ENCODE measurements around the gene FAM174B. TPM values are rescaled to one million over a fixed set of nuclear protein-coding genes. Genes with fewer than 3 reads are reported as not detected.
A peak's percentile ranks its signal among the peaks of the same experiment; 100 is the strongest.

Gene FAM174B
- total RNA-seq (10 to 100 TPM in 3 of 4 donors, 1 to 10 TPM in 1; 9.5 to 22.1 (median 12.2) TPM), polyA plus RNA-seq (10 to 100 TPM in 1 of 3 donors, 1 to 10 TPM in 2; 7.6 to 12.1 (median 7.8) TPM)
- long read RNA-seq, donor 1, transcript FAM174B-201 (3 exons, 2,792 nt) = major isoform, 11 of 18 reads
- long read RNA-seq, donor 1, partial matches to known transcripts = 5 of 18 reads
- long read RNA-seq, donor 1, other reads (novel, unspliced or antisense) = 2 of 18 reads
- long read RNA-seq, donor 2, transcript FAM174B-201 (3 exons, 2,792 nt) = major isoform, 26 of 35 reads
- long read RNA-seq, donor 2, partial matches to known transcripts = 2 of 35 reads
- long read RNA-seq, donor 2, other reads (novel, unspliced or antisense) = 6 of 35 reads

DNA sequence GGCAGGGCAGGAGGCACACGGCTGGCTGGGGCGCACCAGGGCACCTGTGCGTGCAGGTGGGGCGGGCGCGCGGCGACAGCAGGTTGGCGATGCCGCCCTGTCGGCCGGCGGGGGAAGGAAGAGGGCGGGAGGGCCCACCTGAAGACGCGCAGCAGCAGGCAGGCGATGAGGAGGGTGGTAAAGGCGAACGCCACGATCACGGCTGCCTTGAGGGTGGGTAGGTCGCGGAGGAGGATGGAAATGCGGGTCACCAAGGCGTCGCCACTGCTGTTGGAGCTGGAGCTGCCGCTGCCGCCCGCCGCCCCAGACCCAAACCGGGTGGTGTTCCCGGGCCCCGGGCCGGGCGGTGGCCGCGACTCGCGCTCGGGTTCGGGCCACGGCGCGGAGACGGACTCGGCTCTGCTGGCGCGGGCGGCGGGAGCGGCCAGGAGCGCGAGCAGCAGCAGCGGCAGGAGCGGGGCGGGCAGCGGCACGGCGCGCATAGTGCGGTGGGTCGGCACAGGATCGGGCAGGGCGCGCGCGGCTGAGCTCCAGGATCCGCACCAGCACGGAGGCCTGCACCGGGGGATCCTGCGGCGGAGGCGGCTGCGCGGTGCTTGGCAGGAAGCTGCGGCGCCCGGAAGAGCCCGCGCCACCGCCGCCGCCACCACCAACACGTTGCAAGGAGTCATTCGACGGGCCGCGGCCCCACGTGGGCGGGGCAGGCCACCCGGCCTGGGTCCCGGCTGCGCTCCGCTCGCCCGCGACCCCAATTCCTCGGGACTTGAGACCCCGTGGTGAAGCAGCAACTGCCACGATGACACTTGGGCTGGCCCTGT, at the start of gene FAM174B:
FAM174B (minus strand) TSS at position 598 of the 818 bp plus-strand sequence.
- Histone ChIP-seq H3K27ac (peak within 1 kb of the TSS; percentile 60), H3K4me3 (peak within 1 kb of the TSS; percentile 73), H3K4me1 (no peaks in the 10 kb centered on the region), H3K9me3 (no peaks in the 10 kb centered on the region), H3K36me3 (ENCODE audit: insufficient read depth in 1 of 2, low read depth in 1 of 2) (no peaks in the 10 kb centered on the region), H3K27me3 (ENCODE audit: insufficient read depth in 3 of 3, low read length in 2 of 3) (peaks cover 0 to 6% (median 0%) of the 10 kb centered on the region in 3 donors)
- intact Hi-C loops (cut with DNase I) = loop anchor here in 1 of 2 donors (10.0 kb wide), 1 partner anchor 51 kb away; no protein-coding TSS in a partner anchor
- peak; percentile 87 to 95 (median 88) for ATAC-seq
- WGBS, 3 donors = 1 to 2% (median 1%) methylated on average over 35 to 100 of the region's 100 CpGs
- DNase-seq = peak; percentile 57 to 71
- TF ChIP-seq, protein P1, sequence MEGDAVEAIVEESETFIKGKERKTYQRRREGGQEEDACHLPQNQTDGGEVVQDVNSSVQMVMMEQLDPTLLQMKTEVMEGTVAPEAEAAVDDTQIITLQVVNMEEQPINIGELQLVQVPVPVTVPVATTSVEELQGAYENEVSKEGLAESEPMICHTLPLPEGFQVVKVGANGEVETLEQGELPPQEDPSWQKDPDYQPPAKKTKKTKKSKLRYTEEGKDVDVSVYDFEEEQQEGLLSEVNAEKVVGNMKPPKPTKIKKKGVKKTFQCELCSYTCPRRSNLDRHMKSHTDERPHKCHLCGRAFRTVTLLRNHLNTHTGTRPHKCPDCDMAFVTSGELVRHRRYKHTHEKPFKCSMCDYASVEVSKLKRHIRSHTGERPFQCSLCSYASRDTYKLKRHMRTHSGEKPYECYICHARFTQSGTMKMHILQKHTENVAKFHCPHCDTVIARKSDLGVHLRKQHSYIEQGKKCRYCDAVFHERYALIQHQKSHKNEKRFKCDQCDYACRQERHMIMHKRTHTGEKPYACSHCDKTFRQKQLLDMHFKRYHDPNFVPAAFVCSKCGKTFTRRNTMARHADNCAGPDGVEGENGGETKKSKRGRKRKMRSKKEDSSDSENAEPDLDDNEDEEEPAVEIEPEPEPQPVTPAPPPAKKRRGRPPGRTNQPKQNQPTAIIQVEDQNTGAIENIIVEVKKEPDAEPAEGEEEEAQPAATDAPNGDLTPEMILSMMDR (IDR thresholded peaks at IDR 0.05) = no peak

DNA sequence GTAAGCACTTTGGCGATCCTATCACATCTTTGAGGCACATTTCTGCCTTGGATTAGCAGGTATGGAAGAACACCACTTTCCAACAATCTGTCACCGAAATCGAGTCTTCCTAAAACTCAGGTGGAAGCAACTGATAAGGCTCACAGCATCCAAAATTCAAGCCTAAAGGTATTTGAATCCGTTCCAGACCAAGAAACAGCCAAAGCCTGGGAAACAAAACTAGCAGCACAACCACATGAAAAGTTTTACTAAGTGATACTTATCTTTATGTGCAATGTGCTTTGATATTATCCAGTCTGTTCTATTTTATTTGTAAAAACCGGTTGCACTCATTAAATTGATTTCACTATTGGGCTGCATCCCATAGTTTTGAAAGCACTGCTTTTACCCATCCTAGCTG, 40.5 kb upstream of the FAM174B start:
- TF ChIP-seq, protein P1 (IDR thresholded peaks at IDR 0.05) = no peak
- H3K27me3 ChIP-seq (ENCODE audit: insufficient read depth in 3 of 3, low read length in 2 of 3) = no peaks in the 10 kb centered on the region
- no peak for ATAC-seq
- H3K4me1 ChIP-seq = no peaks in the 10 kb centered on the region
- DNase-seq = no peak
- intact Hi-C loops (cut with DNase I) = no loop called here
- H3K9me3 ChIP-seq = no peaks in the 10 kb centered on the region
- no peaks in the 10 kb centered on the region for H3K36me3 ChIP-seq (ENCODE audit: insufficient read depth in 1 of 2, low read depth in 1 of 2)
- no peak overlapping the region for H3K4me3 ChIP-seq
- H3K27ac ChIP-seq = no peak overlapping the region
- 76 to 86% (median 85%) methylated on average over 5 of the region's 5 CpGs for WGBS, 3 donors

DNA sequence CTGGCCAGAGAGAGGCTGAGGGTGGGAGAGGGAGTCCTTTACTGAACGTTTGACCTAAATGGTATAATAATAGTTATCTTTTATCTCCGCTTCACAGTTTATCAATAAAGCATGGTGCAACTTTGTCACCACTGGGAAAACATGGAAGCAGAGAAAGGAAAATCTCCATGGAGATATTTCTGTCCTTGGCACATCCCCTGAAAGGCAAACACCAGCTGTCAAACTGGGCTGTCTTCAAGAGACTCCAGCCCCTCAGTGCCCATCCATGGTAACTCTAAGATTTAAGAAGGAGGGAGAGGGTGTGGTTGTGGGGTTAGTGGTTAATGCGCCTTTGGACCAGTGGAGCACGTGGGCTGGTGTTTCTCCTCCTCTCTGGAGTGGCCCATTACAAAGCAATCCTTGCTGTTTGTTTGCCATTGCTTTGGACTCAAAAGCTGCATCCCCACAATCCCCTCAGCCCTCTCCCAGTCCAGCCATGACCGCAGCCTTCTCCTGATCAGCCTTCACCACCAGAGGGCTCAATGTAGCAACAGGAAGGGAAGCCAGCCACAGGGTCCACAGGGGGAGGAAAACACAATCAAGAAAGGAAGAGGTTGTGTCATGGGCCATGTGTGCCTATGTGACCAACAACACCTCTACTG, 38.2 kb upstream of the FAM174B start:
- 59 to 68% (median 68%) methylated on average over 5 of the region's 5 CpGs for WGBS, 3 donors
- no peak for DNase-seq
- intact Hi-C loops (cut with DNase I) = no loop called here

DNA sequence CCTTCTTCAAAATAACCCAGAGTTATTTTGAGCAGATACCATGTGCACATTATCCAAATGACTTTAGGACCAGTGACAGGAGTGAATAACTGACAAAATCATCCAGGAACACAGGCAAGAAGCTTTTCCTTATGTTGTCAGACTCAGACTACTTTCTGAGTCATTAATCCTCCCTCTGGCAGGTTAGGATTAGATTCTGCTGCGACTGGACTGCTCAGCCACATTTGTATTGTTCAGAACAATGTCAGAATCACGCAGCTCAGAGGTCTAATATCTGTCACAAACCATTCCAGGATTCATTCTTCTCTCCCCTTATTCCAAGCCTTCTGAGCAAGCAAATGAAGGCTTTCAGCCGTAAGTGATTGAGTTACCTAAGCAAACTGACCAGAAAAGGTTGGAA, 34.8 kb upstream of the FAM174B start:
- 94 to 96% (median 95%) methylated on average over 3 of the region's 3 CpGs for WGBS, 3 donors

More for the DNA sequence above, 38.2 kb upstream of the FAM174B start:
- H3K4me3 ChIP-seq = no peak overlapping the region
- no peaks in the 10 kb centered on the region for H3K27me3 ChIP-seq (ENCODE audit: insufficient read depth in 3 of 3, low read length in 2 of 3)
- H3K27ac ChIP-seq = no peak overlapping the region
- H3K9me3 ChIP-seq = no peaks in the 10 kb centered on the region
- ATAC-seq = peak in 1 of 4 donors; percentile 40
- no peaks in the 10 kb centered on the region for H3K4me1 ChIP-seq
- TF ChIP-seq, protein P1 (IDR thresholded peaks at IDR 0.05) = no peak
- H3K36me3 ChIP-seq (ENCODE audit: insufficient read depth in 1 of 2, low read depth in 1 of 2) = no peaks in the 10 kb centered on the region

More for the DNA sequence above, 34.8 kb upstream of the FAM174B start:
- no peaks in the 10 kb centered on the region for H3K9me3 ChIP-seq
- DNase-seq (no peak), ATAC-seq (no peak)
- H3K27ac ChIP-seq = no peak overlapping the region
- no peaks in the 10 kb centered on the region for H3K4me1 ChIP-seq
- TF ChIP-seq, protein P1 (IDR thresholded peaks at IDR 0.05) = no peak
- H3K36me3 ChIP-seq (ENCODE audit: insufficient read depth in 1 of 2, low read depth in 1 of 2) = no peaks in the 10 kb centered on the region
- H3K27me3 ChIP-seq (ENCODE audit: insufficient read depth in 3 of 3, low read length in 2 of 3) = no peaks in the 10 kb centered on the region
- intact Hi-C loops (cut with DNase I) = no loop called here
- no peak overlapping the region for H3K4me3 ChIP-seq
